ENCODE data around the gene DHRS7. TPM values are rescaled to one million over a fixed set of nuclear protein-coding genes. Genes with fewer than 3 reads are reported as not detected.

Gene DHRS7
- total and polyA plus RNA-seq, 2 experiments from 2014 or later: 39.3 to 39.4 TPM

- ATAC-seq (no peak), DNase-seq (ENCODE audit: low spot score) (no peak)
- Histone ChIP-seq H3K4me3 (no peak overlapping the region), H3K4me1 (ENCODE audit: insufficient read depth) (peaks cover 22% of the 10 kb centered on the region), H2AFZ (peak overlapping the region; percentile 88), H3F3A (replicated peaks; ENCODE audit: low read depth) (no peaks in the 10 kb centered on the region), H3K27me3 (ENCODE audit: insufficient read depth) (no peaks in the 10 kb centered on the region), H3K36me3 (ENCODE audit: insufficient read depth) (no peaks in the 10 kb centered on the region; the same call in 1 of the 2 replicates), H4K20me1 (replicated peaks; ENCODE audit: insufficient read depth) (no peaks in the 10 kb centered on the region), H3K27ac (ENCODE audit: low read depth) (no peak overlapping the region), H3K4me2 (no peak overlapping the region), H3K79me2 (replicated peaks; ENCODE audit: insufficient read depth) (no peaks in the 10 kb centered on the region), H3K9me2 (ENCODE audit: insufficient read depth) (peaks cover 6% of the 10 kb centered on the region)
- TF ChIP-seq STAT1 (IDR thresholded peaks at IDR 0.05; ENCODE audit: unreplicated experiment) (no peak), EZH2phosphoT487 (IDR thresholded peaks at IDR 0.05; ENCODE audit: unreplicated experiment) (no peak), ZNF114 (CRISPR knock-in tag; IDR thresholded peaks at IDR 0.05) (no peak), JUNB (IDR thresholded peaks at IDR 0.05; ENCODE audit: unreplicated experiment) (no peak), ZNF331 (CRISPR knock-in tag; IDR thresholded peaks at IDR 0.05; ENCODE audit: low read depth) (no peak), CTCF (conservative IDR thresholded peaks at IDR 0.05; ENCODE audit: low read depth in 2 of 2) (no peak), ETS1 (IDR thresholded peaks at IDR 0.05) (no peak), CREB1 (CRISPR knock-in tag; IDR thresholded peaks at IDR 0.05; ENCODE audit: low read depth) (no peak), EZH2 (IDR thresholded peaks at IDR 0.05; ENCODE audit: low read depth, unreplicated experiment) (no peak), REST (IDR thresholded peaks at IDR 0.05; ENCODE audit: unreplicated experiment) (no peak), ZNF462 (CRISPR knock-in tag; IDR thresholded peaks at IDR 0.05) (no peak), POLR2AphosphoS5 (IDR thresholded peaks at IDR 0.05; ENCODE audit: low read depth) (no peak), NANOG (IDR thresholded peaks at IDR 0.05; ENCODE audit: borderline replicate concordance) (no peak)
- Mint-ChIP-seq H3K36me3 (ENCODE audit: low read depth) (no peaks in the 10 kb centered on the region; the same call in 2 of the 3 replicates), H3K27ac (no peak overlapping the region), H3K9me3 (peaks cover 10% of the 10 kb centered on the region), H3K27me3 (ENCODE audit: insufficient read depth, low read depth, poor library complexity) (no peaks in the 10 kb centered on the region), H3K4me1 (peaks cover 17% of the 10 kb centered on the region), H3K4me3 (no peak overlapping the region)
Observed at GRCh38 chr14:60197629-60198303, 32.6 kb upstream of the DHRS7 start.
